NCI-H345 treated with DMSO at 0.1 percent for 48 hours (cell line): ENCODE measurements around the gene C11orf58.

Source experiments
- DNase-seq: peaks from one replicate; lab custom pipeline; 2025; ENCODE audit not compliant: unreplicated experiment; lab: John Stamatoyannopoulos, UW

The C11orf58 gene

GRCh38 chr11:16784666-16785065 lies 46.2 kb downstream of the C11orf58 start:
- DNase-seq: no peak

- DNase-seq: peak; percentile 41
These were observed 47.2 kb downstream of the C11orf58 start for GRCh38 chr11:16785520-16786128.

GRCh38 chr11:16786131-16786530 lies 47.7 kb downstream of the C11orf58 start:
- DNase-seq: no peak

- DNase-seq: no peak
These were observed 48.7 kb downstream of the C11orf58 start for GRCh38 chr11:16787035-16787742.

- DNase-seq: peak; percentile 39
These were observed 50.0 kb downstream of the C11orf58 start for GRCh38 chr11:16788141-16789062.

GRCh38 chr11:16789063-16789420 lies 50.6 kb downstream of the C11orf58 start:
- DNase-seq: no peak

- no peak for DNase-seq
These were observed 51.4 kb downstream of the C11orf58 start for GRCh38 chr11:16789560-16790485.

- no peak for DNase-seq
These were observed 52.2 kb downstream of the C11orf58 start for GRCh38 chr11:16790486-16791190.

GRCh38 chr11:16791191-16791961 lies 52.9 kb downstream of the C11orf58 start:
- no peak for DNase-seq

- DNase-seq: no peak
These were observed 54.0 kb downstream of the C11orf58 start for GRCh38 chr11:16792426-16792825.

GRCh38 chr11:16793009-16793408 lies 54.6 kb downstream of the C11orf58 start:
- DNase-seq: no peak

- DNase-seq: no peak
These were observed 55.1 kb downstream of the C11orf58 start for GRCh38 chr11:16793511-16793910.

- DNase-seq: no peak
These were observed 55.8 kb downstream of the C11orf58 start for GRCh38 chr11:16794047-16794818.

- DNase-seq: no peak
These were observed 56.7 kb downstream of the C11orf58 start for GRCh38 chr11:16795146-16795545.

GRCh38 chr11:16796311-16796710 lies 57.9 kb downstream of the C11orf58 start:
- no peak for DNase-seq

GRCh38 chr11:16797776-16798175 lies 59.3 kb downstream of the C11orf58 start:
- no peak for DNase-seq

GRCh38 chr11:16799221-16799620 lies 60.8 kb downstream of the C11orf58 start:
- no peak for DNase-seq

- no peak for DNase-seq
These were observed 61.4 kb downstream of the C11orf58 start for GRCh38 chr11:16799890-16800289.

- no peak for DNase-seq
These were observed 61.9 kb downstream of the C11orf58 start for GRCh38 chr11:16800382-16800781.
